Measurements from ENCODE around the gene DGKD.

Gene DGKD

DNA sequence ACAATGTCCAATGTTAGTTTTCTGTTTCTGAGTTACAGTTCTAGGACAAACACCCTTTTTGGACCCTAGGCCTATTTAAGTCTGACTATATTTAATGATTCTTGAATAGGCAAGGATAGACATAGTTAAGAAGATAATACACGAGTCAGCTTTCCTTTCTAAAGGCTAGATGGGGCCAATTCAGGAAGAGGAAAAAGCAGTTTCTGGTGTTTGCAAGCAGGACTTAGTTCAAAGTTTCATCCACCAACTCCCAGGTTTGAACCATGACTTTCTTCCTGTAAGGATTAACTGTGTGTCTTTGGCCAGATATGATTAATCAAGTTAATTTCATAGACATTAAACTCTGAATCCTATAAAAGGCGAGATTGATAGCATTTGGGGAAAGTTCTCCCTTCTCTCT, 145.6 kb downstream of the DGKD start:
- no peak for DNase-seq
- no peaks in the 10 kb centered on the region for H3K36me3 ChIP-seq
- H3K9me3 ChIP-seq, result no peaks in the 10 kb centered on the region
- no peak overlapping the region for H3K4me3 ChIP-seq (ENCODE audit: low read depth, low read length)
- TF ChIP-seq, protein P1, sequence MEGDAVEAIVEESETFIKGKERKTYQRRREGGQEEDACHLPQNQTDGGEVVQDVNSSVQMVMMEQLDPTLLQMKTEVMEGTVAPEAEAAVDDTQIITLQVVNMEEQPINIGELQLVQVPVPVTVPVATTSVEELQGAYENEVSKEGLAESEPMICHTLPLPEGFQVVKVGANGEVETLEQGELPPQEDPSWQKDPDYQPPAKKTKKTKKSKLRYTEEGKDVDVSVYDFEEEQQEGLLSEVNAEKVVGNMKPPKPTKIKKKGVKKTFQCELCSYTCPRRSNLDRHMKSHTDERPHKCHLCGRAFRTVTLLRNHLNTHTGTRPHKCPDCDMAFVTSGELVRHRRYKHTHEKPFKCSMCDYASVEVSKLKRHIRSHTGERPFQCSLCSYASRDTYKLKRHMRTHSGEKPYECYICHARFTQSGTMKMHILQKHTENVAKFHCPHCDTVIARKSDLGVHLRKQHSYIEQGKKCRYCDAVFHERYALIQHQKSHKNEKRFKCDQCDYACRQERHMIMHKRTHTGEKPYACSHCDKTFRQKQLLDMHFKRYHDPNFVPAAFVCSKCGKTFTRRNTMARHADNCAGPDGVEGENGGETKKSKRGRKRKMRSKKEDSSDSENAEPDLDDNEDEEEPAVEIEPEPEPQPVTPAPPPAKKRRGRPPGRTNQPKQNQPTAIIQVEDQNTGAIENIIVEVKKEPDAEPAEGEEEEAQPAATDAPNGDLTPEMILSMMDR (IDR thresholded peaks at IDR 0.05; ENCODE audit: low read depth, low read length), result no peak
- H3K4me1 ChIP-seq, result no peaks in the 10 kb centered on the region
- no peaks in the 10 kb centered on the region for H3K27me3 ChIP-seq

DNA sequence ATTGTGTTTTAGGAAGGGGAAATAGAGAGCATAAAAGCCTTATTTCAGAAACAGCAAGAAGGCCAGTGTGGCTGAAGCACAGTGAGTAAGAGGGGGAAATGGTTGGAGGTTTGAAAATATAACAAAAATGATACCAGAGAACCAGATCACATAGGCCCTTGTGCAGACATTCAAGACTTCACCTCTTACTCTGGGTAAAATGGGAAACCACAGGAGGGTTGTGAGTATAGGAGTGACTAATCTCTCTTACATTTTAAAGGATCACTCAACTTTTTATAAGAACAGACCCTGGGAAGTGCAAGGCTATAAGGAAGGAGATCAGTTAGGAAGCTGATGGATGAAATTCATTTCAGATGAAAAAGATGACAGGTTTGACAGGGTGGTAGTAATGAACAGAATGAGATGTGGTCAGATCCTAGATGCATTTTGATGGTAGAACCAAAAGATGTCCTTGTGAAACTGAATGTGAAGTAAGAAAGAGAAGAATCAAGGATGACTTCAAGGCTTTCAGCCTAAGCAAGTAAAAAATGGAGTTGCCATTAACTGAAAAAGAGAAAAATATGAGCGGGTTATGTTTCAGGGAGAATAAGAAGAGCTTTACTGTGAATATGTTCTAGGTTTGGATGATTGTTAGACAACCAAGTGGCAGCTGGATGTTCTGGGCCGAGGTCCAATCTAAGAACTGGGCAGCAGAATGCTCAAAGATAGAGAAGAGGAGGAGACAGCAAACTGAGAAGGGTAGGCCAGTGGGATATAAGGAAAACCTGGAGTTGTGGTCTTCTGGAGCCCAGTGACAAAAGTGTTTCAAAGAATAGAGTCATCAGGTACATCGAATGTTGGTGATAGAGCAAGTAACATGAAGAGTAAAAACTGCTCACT, 147.1 kb downstream of the DGKD start:
- Histone ChIP-seq H3K27me3 (no peaks in the 10 kb centered on the region), H3K4me3 (ENCODE audit: low read depth, low read length) (no peak overlapping the region), H3K4me1 (no peaks in the 10 kb centered on the region), H3K36me3 (no peaks in the 10 kb centered on the region), H3K9me3 (no peaks in the 10 kb centered on the region)
- TF ChIP-seq, protein P1 (IDR thresholded peaks at IDR 0.05; ENCODE audit: low read depth, low read length), result no peak
- no peak for DNase-seq

DNA sequence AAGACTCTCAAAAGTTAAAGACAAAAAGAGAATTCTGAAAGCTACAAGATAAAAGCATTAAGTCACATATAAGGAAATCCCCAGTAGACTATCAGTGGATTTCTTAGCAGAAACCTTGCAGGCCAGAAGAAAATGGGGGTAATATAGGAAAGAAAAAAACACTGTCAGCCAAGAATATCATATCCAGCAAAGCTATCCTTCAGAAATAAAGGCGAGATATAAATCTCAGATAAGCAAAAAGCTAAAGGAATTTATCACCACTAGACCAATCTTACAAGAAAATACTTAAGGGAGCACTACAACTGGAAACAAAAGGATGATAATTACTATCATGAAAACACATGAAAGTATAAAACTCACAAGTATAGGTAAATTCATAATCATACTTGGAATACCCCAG, 149.2 kb downstream of the DGKD start:
- no peaks in the 10 kb centered on the region for H3K27me3 ChIP-seq
- H3K4me3 ChIP-seq (ENCODE audit: low read depth, low read length), result no peak overlapping the region
- TF ChIP-seq, protein P1 (IDR thresholded peaks at IDR 0.05; ENCODE audit: low read depth, low read length), result no peak
- DNase-seq, result no peak
- H3K36me3 ChIP-seq, result no peaks in the 10 kb centered on the region
- no peaks in the 10 kb centered on the region for H3K9me3 ChIP-seq
- H3K4me1 ChIP-seq, result no peaks in the 10 kb centered on the region

DNA sequence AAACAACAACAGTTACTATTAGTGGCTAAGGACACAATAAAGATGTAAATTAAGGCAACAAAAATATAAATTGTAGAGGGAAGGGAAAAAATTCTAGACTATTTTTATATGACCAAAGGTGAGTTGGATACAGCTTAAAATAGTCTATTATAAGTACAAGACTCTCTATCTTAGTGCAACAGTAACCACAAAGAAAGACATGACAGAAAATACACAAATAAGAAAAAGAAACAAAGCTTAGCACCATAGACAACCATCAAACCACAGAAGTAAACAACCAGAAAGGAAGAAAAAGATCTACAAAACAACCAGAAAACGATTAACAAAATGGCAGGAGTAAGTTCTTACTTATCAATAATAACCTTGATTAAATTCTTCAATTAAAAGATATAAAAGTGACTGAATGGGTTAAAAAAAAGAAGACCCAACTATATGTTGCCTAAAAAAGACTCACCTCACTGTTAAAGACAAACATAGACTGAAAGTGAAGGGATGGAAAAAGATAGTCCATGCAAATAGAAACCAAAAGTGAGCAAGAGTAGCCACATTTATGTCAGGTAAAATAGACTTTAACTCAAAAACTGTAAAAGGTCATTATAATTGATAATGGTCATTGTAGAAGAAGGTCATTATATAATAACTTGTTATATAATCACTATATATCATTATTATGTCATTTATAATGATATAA, 149.8 kb downstream of the DGKD start:
- H3K27me3 ChIP-seq, result no peaks in the 10 kb centered on the region

DNA sequence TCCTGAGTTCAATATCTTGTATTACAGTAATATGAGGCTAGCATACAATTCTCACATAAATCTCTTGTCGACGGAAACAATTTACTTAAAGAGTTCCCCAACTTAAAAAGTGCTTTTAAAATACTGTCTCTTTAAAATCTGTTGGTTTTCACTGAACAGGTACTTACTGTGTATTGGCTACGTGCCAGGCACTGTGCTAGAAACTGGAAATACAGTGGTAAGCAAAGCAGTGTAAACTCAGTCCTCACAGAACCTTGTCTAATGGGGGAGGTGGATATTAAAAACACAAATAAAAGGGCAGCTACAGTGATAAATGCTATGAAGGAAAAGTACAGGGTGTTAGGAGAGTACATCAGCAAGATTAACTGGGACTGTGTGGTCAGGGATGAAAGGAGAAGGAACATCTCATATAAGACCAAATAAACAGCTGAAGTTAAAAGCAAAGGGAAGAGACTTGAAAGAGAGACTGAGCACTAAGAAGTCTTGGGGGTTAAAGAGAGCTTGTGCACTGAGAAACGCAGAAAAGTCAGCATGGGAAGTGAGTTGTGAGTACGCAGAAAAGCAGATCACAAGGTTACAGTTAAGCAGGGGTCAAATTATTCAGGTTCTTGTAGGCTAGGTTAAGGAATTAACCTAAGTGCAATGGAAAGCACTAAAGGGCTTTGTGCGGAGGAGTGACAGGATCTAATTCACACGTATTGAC, 159.8 kb downstream of the DGKD start:
- Histone ChIP-seq H3K36me3 (no peaks in the 10 kb centered on the region; the same call in 1 of the 2 replicates), H3K4me1 (peaks cover 2% of the 10 kb centered on the region; the same call in 1 of the 2 replicates)
- DNase-seq, result no peak

More for the DNA sequence above, 149.8 kb downstream of the DGKD start:
- Histone ChIP-seq H3K4me3 (ENCODE audit: low read depth, low read length) (no peak overlapping the region), H3K36me3 (no peaks in the 10 kb centered on the region), H3K4me1 (no peaks in the 10 kb centered on the region), H3K9me3 (no peaks in the 10 kb centered on the region)
- TF ChIP-seq, protein P1 (IDR thresholded peaks at IDR 0.05; ENCODE audit: low read depth, low read length), result no peak
- DNase-seq, result no peak

More for the DNA sequence above, 159.8 kb downstream of the DGKD start:
- Histone ChIP-seq H3K9me3 (no peaks in the 10 kb centered on the region), H3K27me3 (no peaks in the 10 kb centered on the region), H3K4me3 (ENCODE audit: low read depth, low read length) (no peak overlapping the region)
- TF ChIP-seq, protein P1 (IDR thresholded peaks at IDR 0.05; ENCODE audit: low read depth, low read length), result no peak
